Mesodermal cell (in vitro differentiated cells): ENCODE results near the gene TMUB1.
A peak's percentile ranks its signal among the peaks of the same experiment; 100 is the strongest.

Experiments
- H3K27ac ChIP-seq: 2 replicates; pipeline ENCODE4 v1.7.0; 2013; ENCODE audit warnings: mild to moderate bottlenecking, low read depth, low read length, moderate library complexity; ENCODE audit not compliant: severe bottlenecking
- H3K36me3 ChIP-seq: 2 replicates; pipeline ENCODE4 v1.7.1; 2013; ENCODE audit warnings: mild to moderate bottlenecking, low read length, moderate library complexity; ENCODE audit not compliant: control insufficient read depth, insufficient read depth
- H3K4me1 ChIP-seq: one replicate; pipeline ENCODE4 v1.7.1; 2013; ENCODE audit warnings: mild to moderate bottlenecking, low read length; ENCODE audit not compliant: insufficient read depth, control insufficient read depth, poor library complexity, severe bottlenecking
- H3K4me3 ChIP-seq: 2 replicates; pipeline ENCODE4 v1.7.0; 2013; ENCODE audit warnings: low read length, control low read depth, mild to moderate bottlenecking; ENCODE audit not compliant: insufficient read depth, poor library complexity, severe bottlenecking; ENCODE audit errors: extremely low read depth
- H3K9me3 ChIP-seq: 2 replicates; pipeline ENCODE4 v1.7.1; 2013; ENCODE audit warnings: mild to moderate bottlenecking, low read length, moderate library complexity; ENCODE audit not compliant: control insufficient read depth
- WGBS, 2 experiments: methylation state at CpG; one replicate each; pipeline ENCODE4 v1.1.5; 2013; ENCODE audit warnings: missing lambda C conversion rate in 2 of 2; ENCODE audit not compliant: insufficient coverage in 2 of 2; 5-methylcytosine and 5-hydroxymethylcytosine counted together

TMUB1 gene

GRCh38 chr7:151100921-151101320, 17.6 kb upstream of the TMUB1 start:
- Histone ChIP-seq H3K27ac (no peak overlapping the region), H3K4me1 (peaks cover 19% of the 10 kb centered on the region), H3K9me3 (no peaks in the 10 kb centered on the region), H3K4me3 (no peak overlapping the region), H3K36me3 (peaks cover 62% of the 10 kb centered on the region)
- WGBS, 2 experiments = 94 to 97% methylated on average over 9 of the region's 10 CpGs

GRCh38 chr7:151099486-151100211, 16.4 kb upstream of the TMUB1 start:
- Histone ChIP-seq H3K36me3 (peaks cover 68% of the 10 kb centered on the region), H3K27ac (no peak overlapping the region), H3K4me1 (peaks cover 21% of the 10 kb centered on the region), H3K4me3 (no peak overlapping the region), H3K9me3 (no peaks in the 10 kb centered on the region)
- WGBS, 2 experiments = 96% methylated on average over 12 to 18 of the region's 20 CpGs

GRCh38 chr7:151095828-151096475, 12.7 kb upstream of the TMUB1 start:
- Histone ChIP-seq H3K4me3 (no peak overlapping the region), H3K4me1 (peaks cover 19% of the 10 kb centered on the region), H3K27ac (no peak overlapping the region), H3K9me3 (no peaks in the 10 kb centered on the region), H3K36me3 (peaks cover 65% of the 10 kb centered on the region)
- 96 to 97% methylated on average over 15 of the region's 17 CpGs for WGBS, 2 experiments

GRCh38 chr7:151095123-151095797, 12.0 kb upstream of the TMUB1 start:
- Histone ChIP-seq H3K36me3 (peaks cover 65% of the 10 kb centered on the region), H3K4me1 (peaks cover 21% of the 10 kb centered on the region), H3K4me3 (no peak overlapping the region), H3K9me3 (no peaks in the 10 kb centered on the region), H3K27ac (no peak overlapping the region)
- 93% methylated on average over 7 to 8 of the region's 10 CpGs for WGBS, 2 experiments

- Histone ChIP-seq H3K36me3 (peaks cover 71% of the 10 kb centered on the region), H3K9me3 (no peaks in the 10 kb centered on the region), H3K4me3 (no peak overlapping the region), H3K27ac (no peak overlapping the region), H3K4me1 (peaks cover 27% of the 10 kb centered on the region)
- whole genome bisulfite sequencing, 2 experiments = 90 to 93% methylated on average over 2 to 5 of the region's 5 CpGs
Observed at GRCh38 chr7:151094675-151095074, 11.4 kb upstream of the TMUB1 start.

- 93 to 98% methylated on average over 5 to 6 of the region's 6 CpGs for WGBS, 2 experiments
- Histone ChIP-seq H3K4me1 (peaks cover 32% of the 10 kb centered on the region), H3K27ac (no peak overlapping the region), H3K4me3 (no peak overlapping the region), H3K36me3 (peaks cover 71% of the 10 kb centered on the region), H3K9me3 (no peaks in the 10 kb centered on the region)
Observed at GRCh38 chr7:151093748-151094147, 10.5 kb upstream of the TMUB1 start.

GRCh38 chr7:151091988-151092387, 8.7 kb upstream of the TMUB1 start:
- Histone ChIP-seq H3K4me1 (peaks cover 37% of the 10 kb centered on the region), H3K9me3 (no peaks in the 10 kb centered on the region), H3K4me3 (no peak overlapping the region), H3K36me3 (peaks cover 58% of the 10 kb centered on the region), H3K27ac (no peak overlapping the region)
- WGBS, 2 experiments = 98% methylated on average over 14 of the region's 14 CpGs

GRCh38 chr7:151091431-151091830, 8.1 kb upstream of the TMUB1 start:
- H3K27ac ChIP-seq = no peak overlapping the region
- 67 to 72% methylated on average over 6 of the region's 6 CpGs for WGBS, 2 experiments
- peaks cover 53% of the 10 kb centered on the region for H3K36me3 ChIP-seq
- H3K9me3 ChIP-seq = no peaks in the 10 kb centered on the region
- H3K4me3 ChIP-seq = no peak overlapping the region
- H3K4me1 ChIP-seq = peaks cover 37% of the 10 kb centered on the region

GRCh38 chr7:151091003-151091402, 7.7 kb upstream of the TMUB1 start:
- H3K36me3 ChIP-seq = peaks cover 48% of the 10 kb centered on the region
- no peak overlapping the region for H3K4me3 ChIP-seq
- H3K9me3 ChIP-seq = no peaks in the 10 kb centered on the region
- WGBS, 2 experiments = 89 to 92% methylated on average over 7 of the region's 7 CpGs
- peaks cover 37% of the 10 kb centered on the region for H3K4me1 ChIP-seq
- H3K27ac ChIP-seq = no peak overlapping the region

- Histone ChIP-seq H3K4me3 (peak overlapping the region; percentile 87), H3K36me3 (peaks cover 40% of the 10 kb centered on the region), H3K4me1 (peaks cover 38% of the 10 kb centered on the region), H3K27ac (peak overlapping the region; percentile 80), H3K9me3 (no peaks in the 10 kb centered on the region)
- WGBS, 2 experiments = 82 to 85% methylated on average over 11 to 15 of the region's 22 CpGs
Observed at GRCh38 chr7:151089893-151090730, 6.8 kb upstream of the TMUB1 start.
